GM19351 (cell line): Measurements from ENCODE around the gene KLHDC4.
"Not testable (repeated sequence)": the region's sequence is repeated elsewhere in the genome, so short reads cannot be mapped to it uniquely, and the experiment has no call there.

Source experiments
- ATAC-seq: cut with Tn5 transposase; IDR thresholded peaks from one replicate; pipeline ENCODE4 v1.9.1; 2021; ENCODE audit warnings: mild to moderate bottlenecking, moderate library complexity; ENCODE audit not compliant: unreplicated experiment

The KLHDC4 gene

DNA sequence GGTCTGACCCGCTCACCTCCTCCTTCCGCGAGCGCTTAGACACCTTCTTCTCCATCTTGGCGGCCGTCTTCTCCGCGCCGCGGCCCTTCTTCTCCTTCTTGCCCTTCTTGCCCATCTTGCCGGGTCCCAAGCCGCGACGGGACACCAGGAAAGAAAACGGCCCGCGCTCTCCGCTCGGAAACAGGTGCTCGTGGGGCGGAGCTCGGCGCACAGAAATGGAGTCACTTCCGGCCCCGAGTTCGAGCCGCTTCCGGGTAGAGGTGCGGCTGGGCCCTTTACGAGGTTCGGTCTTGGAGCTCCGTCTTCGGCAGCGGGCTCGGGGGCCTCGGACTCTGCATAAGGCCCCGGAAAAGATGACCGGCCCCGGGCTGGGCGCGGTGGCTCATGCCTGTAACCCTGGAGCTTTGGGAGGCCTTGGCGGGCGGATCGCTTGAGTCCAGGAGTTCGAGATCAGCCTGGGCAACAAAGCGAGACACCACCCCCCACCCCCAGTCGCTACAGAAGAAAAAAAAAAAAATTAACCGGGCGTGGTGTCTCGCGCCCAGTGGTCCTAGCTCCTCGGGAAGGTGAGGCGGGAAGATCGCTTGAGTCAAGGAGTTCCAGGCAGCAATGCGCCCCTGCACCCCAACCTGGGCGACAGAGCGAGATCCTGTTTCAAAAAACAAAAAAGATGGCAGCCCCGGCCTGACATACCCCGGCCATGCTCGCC lies at the start of gene KLHDC4:
TSS of gene KLHDC4 (minus strand) at position 211 of the 709 bp plus-strand sequence. CDS start at position 115, 96 bp downstream.
- peak; percentile 85 for ATAC-seq

DNA sequence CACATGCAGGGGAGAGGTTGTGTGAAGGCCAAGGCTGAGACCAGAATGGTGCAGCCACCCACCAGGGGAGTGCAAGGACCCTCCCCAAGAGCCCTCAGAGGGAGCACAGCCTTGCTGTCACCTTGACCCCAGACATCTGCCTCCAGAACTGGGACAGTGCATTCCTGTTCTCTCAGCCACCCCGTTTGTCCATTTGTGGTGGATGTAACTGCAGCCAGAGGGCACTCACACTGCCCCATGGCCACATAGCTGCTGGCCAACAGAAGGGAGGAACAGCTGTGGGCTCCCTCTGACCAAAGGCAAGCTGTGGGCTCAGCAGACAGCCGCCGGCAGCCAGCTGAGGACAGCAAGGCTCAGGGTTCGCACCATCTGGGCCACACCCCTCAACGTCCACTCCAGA lies 49.8 kb upstream of the KLHDC4 start:
- ATAC-seq: no peak

DNA sequence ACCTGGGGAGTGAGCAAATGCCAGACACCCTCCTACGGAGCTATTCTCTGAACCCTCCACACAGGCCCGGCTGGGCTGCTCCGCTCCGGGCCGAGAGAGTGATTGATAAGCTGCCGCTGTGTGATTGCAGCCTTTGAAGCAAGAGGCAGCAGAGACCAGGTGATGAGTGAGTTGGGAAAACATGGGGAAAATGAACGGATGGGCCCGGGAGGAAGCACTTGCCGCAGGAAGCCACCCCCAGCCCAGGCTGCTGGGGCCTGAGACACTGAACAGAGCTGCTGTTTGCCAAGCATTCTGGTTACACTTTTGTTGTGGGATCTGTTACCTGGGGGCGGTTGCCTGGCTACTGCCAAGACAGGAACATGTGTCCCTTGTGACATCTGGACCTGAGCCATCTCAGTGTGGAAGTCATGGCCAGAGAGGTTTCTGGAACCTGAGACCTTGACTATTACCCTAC lies 46.4 kb upstream of the KLHDC4 start:
- no peak for ATAC-seq

DNA sequence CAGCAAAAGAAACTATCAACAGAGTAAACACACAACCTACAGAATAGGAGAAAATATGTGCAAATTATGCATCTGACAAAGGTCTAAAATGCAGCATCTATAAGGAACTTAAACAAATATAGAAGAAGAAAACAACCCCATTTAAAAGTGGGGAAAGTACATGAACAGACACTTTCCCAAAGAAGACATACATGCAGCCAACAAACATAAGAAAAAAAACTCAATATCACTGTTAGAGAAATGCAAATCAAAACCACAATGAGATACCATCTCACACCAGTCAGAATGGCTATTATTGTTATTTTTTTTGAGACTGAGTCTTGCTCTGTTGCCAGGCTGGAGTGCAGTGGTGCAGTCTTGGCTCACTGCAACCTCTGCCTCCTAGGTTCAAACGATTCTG lies 45.7 kb upstream of the KLHDC4 start:
- ATAC-seq: not testable (repeated sequence)

DNA sequence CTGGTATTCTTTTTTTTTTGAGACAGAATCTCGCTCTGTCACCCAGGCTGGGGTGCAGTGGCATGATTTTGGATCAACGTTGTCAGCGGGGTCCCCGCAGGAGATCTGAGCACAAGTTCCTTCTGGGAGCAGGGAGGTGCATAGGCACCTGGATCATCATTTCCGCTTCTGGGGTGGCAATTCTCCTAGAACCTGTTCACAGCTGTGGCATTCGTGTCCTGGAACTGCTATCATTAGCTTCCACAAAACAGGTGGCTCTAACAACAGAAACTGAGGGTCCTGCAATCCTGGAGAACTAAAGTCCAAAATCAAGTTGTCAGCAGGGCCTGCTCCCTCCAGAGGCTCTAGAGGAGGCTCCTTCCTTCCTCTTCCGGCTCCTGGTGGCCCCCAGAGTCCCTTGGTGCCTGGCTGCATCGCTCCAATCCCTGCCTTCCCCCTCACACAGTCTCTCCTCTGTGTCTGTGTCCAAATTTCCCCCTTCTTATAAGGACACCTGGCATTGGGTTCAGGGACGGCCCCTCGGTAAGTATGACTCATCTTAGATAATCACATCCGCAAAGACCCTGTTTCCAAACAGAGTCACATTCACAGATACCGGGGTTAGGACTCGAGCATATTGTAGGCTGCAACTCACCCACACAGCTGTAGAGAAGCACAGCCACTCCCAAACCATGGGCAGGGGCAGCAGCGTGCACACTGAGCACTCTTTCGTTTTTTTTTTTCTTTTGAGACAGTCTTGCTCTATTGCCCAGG lies 43.5 kb upstream of the KLHDC4 start:
- ATAC-seq: peak; percentile 51

DNA sequence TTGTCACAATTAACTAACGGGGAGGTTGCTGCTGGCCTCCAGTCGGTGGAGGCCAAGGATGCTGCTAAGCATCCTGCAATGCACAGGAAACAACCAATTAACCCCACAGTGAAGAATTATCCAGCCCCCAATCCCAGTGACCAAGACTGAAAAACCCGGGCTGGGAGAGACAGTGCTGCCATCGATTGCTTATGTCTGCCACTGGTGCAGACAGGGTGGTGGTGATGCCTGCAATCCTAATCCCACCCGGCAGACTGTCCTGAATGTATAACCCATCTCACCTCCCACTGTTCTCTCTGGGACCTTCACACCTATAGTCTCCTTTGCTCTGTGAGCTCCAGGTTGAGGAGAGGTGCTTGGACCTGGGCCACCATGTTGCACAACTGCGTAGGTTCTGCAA lies 42.3 kb upstream of the KLHDC4 start:
- ATAC-seq: no peak

DNA sequence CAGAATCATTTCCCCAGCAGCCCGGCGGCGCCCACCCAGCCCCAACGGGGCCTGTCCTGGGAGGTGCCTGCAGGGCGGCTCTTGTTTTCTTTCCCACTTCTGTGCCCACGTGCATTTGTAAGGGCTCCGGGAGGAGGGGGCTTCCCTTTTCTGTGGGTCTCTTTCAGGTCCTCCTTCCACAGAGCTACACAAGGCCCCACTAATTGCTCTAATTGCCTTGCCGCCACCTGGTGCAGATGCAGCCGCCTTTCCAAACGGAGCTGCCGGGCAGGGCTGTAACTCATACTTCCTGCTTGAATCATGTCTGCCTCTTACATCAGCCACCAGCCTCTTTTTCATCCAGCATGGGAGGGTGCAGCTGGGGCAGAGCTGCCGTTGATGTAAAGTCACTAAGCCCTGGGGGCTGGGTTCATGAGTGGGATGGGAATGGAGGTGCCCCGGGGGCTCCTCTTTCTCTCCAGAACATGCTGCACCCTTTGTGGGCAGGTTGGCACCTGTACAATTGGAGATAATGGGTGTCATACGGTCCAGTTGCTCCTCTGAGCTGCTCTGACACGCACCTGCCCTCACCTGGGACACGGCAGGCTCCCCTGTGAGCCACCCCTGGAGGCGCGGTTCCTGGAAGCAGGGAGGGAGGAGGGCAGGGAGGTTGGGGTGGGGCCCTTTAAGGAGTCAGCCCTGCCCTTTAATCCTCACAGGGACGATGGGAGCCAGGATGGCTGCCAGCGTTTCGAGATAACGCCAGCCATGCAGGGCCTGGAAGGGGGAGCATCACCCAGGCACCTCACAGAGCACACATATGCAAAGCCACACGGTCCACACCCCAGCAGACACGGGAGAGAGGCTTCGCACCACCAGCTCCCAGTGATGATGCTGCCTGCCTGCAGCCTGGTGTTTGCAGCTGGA lies 41.1 kb upstream of the KLHDC4 start:
- no peak for ATAC-seq

DNA sequence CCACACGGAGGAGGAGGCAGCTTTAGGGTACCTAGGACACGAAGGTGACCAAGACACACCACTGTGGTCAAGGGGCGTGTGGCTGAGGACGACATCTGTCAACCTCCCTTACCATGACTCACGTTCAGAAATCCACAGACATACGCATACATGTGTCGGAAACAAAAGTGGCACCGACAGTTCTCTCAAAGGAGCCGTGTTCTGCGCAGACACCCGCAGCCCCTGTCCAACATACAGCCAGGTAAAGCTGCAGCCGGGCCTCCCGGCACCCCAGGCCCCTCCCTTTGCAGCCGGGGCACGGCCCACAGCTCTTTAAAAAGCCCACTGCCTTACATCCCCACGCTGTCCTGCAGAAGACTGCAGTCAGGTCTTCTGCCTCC lies 40.5 kb upstream of the KLHDC4 start:
- ATAC-seq: no peak

DNA sequence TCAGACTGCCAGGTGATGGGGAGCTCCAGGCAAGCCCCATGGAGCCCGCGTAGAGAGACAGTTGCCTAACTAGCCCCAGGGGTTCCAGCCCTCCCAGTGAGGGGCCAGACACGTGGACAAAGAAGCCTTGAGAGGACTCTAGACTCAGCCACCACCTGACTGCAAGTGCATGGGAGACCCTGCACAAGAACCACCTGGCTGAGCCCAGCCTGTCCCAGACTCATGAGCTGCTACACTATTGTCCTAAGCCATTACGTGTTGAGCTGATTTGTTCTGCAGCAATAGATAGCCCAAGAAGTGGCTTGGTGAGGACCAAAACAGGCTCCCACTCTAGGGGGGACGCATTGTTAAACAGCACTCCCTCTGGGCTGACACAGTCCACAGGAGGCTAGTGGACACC lies 37.6 kb upstream of the KLHDC4 start:
- ATAC-seq: no peak

- no peak for ATAC-seq
These were observed 36.9 kb upstream of the KLHDC4 start for GRCh38 chr16:87802670-87803069.

DNA sequence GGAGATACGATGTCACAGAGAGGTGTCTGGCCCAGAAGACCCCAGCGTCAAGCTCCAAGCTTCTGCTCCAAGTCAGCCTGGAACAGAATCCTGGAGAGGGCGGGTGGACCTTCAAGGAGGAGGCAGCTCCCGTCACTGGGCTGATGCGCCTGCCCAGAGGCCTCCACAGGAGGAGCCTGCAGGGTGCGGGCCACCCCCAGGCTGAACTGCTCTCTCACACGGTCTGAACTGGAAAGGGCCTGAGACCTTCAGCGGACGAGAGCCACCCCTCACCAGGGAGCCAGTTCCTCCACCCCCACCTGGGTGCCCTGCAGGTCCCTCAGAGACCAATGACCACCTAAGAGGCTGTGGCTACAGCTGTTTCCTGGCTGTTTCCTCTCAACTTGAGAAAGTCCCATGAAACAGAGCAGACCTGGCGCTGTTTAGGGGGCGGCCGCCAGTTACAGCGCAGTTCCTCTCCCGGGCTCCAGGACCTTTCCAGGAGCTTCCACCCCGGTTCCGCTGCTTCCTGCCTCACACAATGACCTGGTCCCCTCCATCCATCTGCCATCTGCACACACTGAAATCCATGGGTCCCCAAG lies 36.0 kb upstream of the KLHDC4 start:
- ATAC-seq: no peak

DNA sequence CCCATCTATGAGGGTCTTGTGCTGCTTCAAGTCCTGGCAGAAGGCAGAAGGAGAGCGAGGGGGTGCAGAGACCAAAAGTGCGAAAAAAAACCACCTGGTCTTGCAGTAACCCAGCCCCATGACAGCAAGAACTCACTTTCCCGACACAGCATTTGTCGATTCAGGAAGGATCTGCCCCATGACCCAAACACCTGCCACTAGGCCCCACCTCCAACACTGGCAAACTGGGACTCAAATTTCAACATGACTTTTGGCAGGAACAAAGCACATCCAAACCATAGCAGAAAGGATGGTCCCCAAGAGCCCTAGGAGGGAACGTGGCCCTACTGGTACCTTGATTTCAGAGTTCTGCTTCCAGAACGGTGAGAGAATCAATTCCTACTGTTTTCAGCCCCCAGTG lies 34.7 kb upstream of the KLHDC4 start:
- ATAC-seq: no peak

- ATAC-seq: no peak
These were observed 29.6 kb upstream of the KLHDC4 start for GRCh38 chr16:87795336-87795735.

GRCh38 chr16:87794485-87795078 lies 28.8 kb upstream of the KLHDC4 start:
- no peak for ATAC-seq

DNA sequence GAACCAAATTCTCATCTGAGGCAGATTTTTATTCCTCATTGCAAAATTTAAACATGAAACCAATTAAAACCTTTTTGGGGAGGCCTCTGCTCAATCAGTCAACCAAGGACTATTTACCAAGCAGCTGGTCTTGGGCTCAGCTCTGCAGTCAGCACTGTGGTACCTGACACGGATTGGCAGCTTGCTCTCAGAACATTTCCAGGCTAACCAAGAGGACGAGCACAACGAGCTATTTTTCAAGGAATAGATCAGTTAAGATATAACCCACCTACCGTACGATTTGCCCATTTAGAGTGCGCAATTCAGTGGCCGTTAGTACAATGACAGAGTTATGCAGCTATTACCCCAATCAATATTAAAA lies 26.4 kb upstream of the KLHDC4 start:
- no peak for ATAC-seq

DNA sequence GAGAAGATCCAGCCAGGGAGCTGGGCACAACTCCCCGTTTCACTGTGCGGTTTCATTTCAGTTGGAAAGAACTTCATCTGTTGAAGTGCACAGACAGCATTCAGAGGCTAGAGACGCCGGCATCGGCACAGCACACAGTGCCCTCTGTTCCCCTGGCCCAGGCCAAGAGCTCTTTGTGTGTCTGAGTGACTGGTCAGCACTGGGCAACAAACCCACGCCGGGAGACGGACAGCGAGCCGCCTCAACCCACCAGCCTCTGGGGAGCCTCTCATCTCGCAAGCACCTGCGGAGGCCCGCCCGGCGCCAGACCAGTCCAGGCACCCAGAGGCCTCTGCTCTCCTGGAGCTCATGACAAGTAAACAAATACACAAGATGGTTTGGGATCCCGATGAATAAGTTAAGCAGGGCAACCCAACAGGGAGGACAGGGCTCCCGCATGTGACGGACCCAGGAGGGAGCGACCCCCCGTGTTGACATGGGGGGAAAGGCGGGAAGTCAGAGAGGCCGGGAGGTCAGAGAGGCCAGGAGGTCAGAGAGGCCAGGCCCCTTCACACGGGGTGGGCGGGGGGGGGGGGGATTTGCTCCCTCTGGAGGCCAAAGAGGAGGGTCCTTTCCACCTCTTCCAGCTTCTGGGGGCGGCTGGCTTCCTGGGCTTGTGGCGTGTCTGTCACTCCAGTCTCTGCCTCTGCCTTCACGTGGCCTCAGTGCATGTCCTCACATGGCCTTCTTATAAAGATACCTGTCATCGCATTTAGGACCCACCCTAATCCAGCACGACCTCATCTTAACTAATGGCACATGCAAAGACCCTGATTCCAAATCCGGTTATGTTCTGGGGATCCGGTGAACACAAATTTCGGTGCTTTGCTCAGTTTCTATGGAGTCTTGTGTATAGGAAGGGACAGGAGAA lies 25.8 kb upstream of the KLHDC4 start:
- ATAC-seq: no peak

DNA sequence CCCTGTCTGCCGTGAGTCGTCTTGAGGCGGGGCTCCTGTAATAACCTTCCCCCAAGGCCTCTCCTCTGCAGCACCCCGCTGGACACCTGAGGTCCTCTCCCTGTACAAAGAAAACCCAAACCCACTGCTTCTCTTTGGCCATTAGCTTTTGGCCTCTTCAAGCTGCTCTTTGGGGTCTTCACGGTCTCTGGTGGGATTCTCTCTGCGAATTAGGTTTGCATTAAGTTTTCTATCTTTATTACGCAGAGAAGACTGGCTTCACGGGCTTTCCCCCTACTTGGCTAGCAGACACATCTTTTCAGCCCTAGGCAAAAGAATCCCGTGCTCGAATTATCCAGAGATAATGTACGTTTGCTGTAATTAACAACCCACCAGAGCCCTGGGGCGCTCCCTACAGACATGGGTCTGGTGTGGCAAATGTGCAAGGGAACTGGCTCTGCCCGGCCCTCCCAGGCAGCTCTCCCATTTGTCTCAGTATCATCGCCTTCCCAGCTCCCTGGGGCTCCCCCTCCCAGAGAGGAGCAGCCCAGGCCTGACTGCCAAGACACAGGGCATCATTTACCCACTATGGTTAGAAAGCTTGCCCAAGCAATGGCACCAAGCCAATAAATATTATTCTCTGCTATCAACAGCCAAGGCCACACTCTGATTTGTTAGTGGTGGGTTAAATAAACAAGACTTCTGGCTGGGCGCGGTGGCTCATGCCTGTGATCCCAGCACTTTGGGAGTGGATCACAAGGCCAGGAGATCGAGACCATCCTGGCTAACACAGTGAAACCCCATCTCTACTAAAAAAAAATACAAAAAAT lies 24.7 kb upstream of the KLHDC4 start:
- no peak for ATAC-seq

DNA sequence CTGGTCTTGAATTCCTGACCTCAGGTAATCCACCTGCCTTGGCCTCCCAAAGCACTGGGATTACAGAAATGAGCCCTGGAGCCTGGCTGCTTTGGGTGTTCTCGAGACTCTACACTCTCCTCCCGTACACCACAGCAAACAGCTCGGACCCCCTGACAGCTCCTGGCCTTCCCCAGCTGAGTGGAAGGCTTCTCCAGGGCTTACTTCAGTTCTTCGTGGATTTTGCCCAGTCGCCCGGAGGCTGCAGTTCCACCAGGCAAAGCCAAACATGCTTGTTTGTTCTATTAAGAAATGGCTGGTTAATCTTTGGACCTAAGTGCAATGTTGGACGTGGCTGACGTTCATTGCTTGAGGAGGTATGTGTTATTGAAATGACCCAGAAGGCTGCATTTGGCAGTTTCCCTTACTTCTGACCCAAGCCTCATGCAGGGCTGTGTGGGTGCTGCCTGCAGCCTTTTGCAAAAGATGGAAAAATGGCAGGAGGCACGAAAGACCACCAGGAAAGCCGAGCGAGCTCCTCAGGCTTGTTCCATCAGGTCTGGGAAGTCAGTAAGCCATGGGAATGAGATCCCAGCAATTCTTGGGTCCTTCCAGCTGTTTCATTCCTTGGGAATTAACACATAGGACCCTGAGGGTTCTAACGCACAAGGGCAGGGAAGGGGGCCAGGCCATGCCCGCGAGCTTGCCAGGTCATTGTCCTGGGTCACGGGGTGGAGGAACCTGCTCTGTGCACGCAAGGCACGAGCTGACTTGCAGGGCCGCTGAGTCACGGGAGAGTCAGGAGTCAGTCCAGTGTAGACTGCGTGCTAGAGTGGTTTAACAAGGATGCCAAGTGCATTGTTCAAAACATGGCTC lies 23.9 kb upstream of the KLHDC4 start:
- ATAC-seq: no peak
